ENCODE data around the gene ENO3. TPM values are rescaled to one million over a fixed set of nuclear protein-coding genes. Genes with fewer than 3 reads are reported as not detected.
A peak's percentile ranks its signal among the peaks of the same experiment; 100 is the strongest.

ENO3 gene
- total RNA-seq, 1 experiment from 2014 or later: 24.6 TPM

GRCh38 chr17:4972322-4972721 lies 21.4 kb downstream of the ENO3 start:
- intact Hi-C loops (cut with micrococcal nuclease): no loop called here
- ChIA-PET CTCF (no interaction called here), POLR2A (no interaction called here), RAD21 (ENCODE audit: low non-redundant PET in 1 of 2, low total read pairs in 2 of 2, uncharacterized antibody in 2 of 2, unreplicated experiment in 2 of 2) (no interaction called here)
- Histone ChIP-seq H3K27me3 (ENCODE audit: insufficient read depth, low read length) (no peaks in the 10 kb centered on the region), H4K20me1 (ENCODE audit: insufficient read depth) (no peaks in the 10 kb centered on the region), H3K4me1 (ENCODE audit: control insufficient read depth in 1 of 2, insufficient read depth in 2 of 2, low read length in 2 of 2) (peaks cover 14 to 20% of the 10 kb centered on the region in 2 experiments), H3K4me3 (replicated peaks in 1 of 2; ENCODE audit: low read depth in 1 of 2, low read length in 2 of 2) (no peak overlapping the region), H3K9me3 (ENCODE audit: control insufficient read depth in 1 of 2, insufficient read depth in 1 of 2, low read depth in 1 of 2, low read length in 2 of 2) (no peaks in the 10 kb centered on the region), H3K36me3 (ENCODE audit: control insufficient read depth in 1 of 2, insufficient read depth in 2 of 2, low read length in 2 of 2) (peaks cover 4 to 13% of the 10 kb centered on the region in 2 experiments; a peak in 2 of 4 replicates), H3K4me2 (ENCODE audit: low read length) (no peak overlapping the region), H3K9me2 (ENCODE audit: insufficient read depth) (no peaks in the 10 kb centered on the region), H3K79me2 (ENCODE audit: insufficient read depth, low read length) (peaks cover 5% of the 10 kb centered on the region; the same call in 1 of the 2 replicates), H3K27ac (ENCODE audit: low read depth, low read length) (no peak overlapping the region), H2AFZ (ENCODE audit: low read depth, low read length, poor library complexity, severe bottlenecking) (no peak overlapping the region), H3K9ac (ENCODE audit: low read length) (no peak overlapping the region)
- no peak for DNase-seq (ENCODE audit: low read depth, low spot score)
- no peak for TF ChIP-seq FOSL1 (IDR thresholded peaks at IDR 0.05; ENCODE audit: low read depth)
- peak; percentile 27 for TF ChIP-seq POLR2AphosphoS5 (IDR thresholded peaks at IDR 0.05; ENCODE audit: low read depth, low read length)
- no peak for TF ChIP-seq CTCF (IDR thresholded peaks at IDR 0.05 in 2 of 3, conservative IDR thresholded peaks at IDR 0.05 in 1 of 3; ENCODE audit: borderline replicate concordance in 1 of 3, insufficient read depth in 1 of 3, low read depth in 2 of 3, low read length in 2 of 3)
- no peak for ATAC-seq
- BruUV-seq (replicated peaks): no TSS peak

- no peak for ATAC-seq
- H3K79me2 ChIP-seq (ENCODE audit: insufficient read depth, low read length): peaks cover 5% of the 10 kb centered on the region; the same call in 1 of the 2 replicates
- intact Hi-C loops (cut with micrococcal nuclease): no loop called here
- no peak overlapping the region for H3K4me3 ChIP-seq (replicated peaks in 1 of 2; ENCODE audit: low read depth in 1 of 2, low read length in 2 of 2)
- no peaks in the 10 kb centered on the region for H3K9me2 ChIP-seq (ENCODE audit: insufficient read depth)
- H3K36me3 ChIP-seq (ENCODE audit: control insufficient read depth in 1 of 2, insufficient read depth in 2 of 2, low read length in 2 of 2): peaks cover 4 to 16% of the 10 kb centered on the region in 2 experiments; a peak in 2 of 4 replicates
- POLR2A ChIA-PET: no interaction called here
- no peak overlapping the region for H3K27ac ChIP-seq (ENCODE audit: low read depth, low read length)
- H3K27me3 ChIP-seq (ENCODE audit: insufficient read depth, low read length): no peaks in the 10 kb centered on the region
- H4K20me1 ChIP-seq (ENCODE audit: insufficient read depth): no peaks in the 10 kb centered on the region
- RAD21 ChIA-PET (ENCODE audit: low non-redundant PET in 1 of 2, low total read pairs in 2 of 2, uncharacterized antibody in 2 of 2, unreplicated experiment in 2 of 2): interaction anchor here in 1 of 2 experiments (0.6 kb wide), 1 partner anchor 25 kb away, joined by 4 read pairs; the partner anchor contains the start of gene KIF1C
- no peaks in the 10 kb centered on the region for H3K9me3 ChIP-seq (ENCODE audit: control insufficient read depth in 1 of 2, insufficient read depth in 1 of 2, low read depth in 1 of 2, low read length in 2 of 2)
- no peak for DNase-seq (ENCODE audit: low read depth, low spot score)
- peaks cover 14 to 20% of the 10 kb centered on the region in 2 experiments for H3K4me1 ChIP-seq (ENCODE audit: control insufficient read depth in 1 of 2, insufficient read depth in 2 of 2, low read length in 2 of 2)
- H2AFZ ChIP-seq (ENCODE audit: low read depth, low read length, poor library complexity, severe bottlenecking): no peak overlapping the region
- no peak overlapping the region for H3K9ac ChIP-seq (ENCODE audit: low read length)
- no TSS peak for BruUV-seq (replicated peaks)
- CTCF ChIA-PET: no interaction called here
- H3K4me2 ChIP-seq (ENCODE audit: low read length): no peak overlapping the region
- TF ChIP-seq RAD21 (IDR thresholded peaks at IDR 0.05; ENCODE audit: low read depth) (no peak), EZH2 (IDR thresholded peaks at IDR 0.05) (no peak), POLR2AphosphoS5 (IDR thresholded peaks at IDR 0.05; ENCODE audit: low read depth, low read length) (no peak), SP1 (IDR thresholded peaks at IDR 0.05; ENCODE audit: low read depth) (no peak), REST (IDR thresholded peaks at IDR 0.05; ENCODE audit: low read depth) (no peak), CBX3 (IDR thresholded peaks at IDR 0.05; ENCODE audit: low read depth) (no peak), ZFX (IDR thresholded peaks at IDR 0.05) (no peak), FOSL1 (IDR thresholded peaks at IDR 0.05; ENCODE audit: low read depth) (no peak), ATF3 (IDR thresholded peaks at IDR 0.05) (no peak), TCF7L2 (IDR thresholded peaks at IDR 0.05; ENCODE audit: borderline replicate concordance, extremely low read depth, insufficient read depth, insufficient read length) (no peak), YY1 (IDR thresholded peaks at IDR 0.05; ENCODE audit: extremely low read depth, insufficient replicate concordance, low read depth, low read length) (no peak), MAX (IDR thresholded peaks at IDR 0.05) (no peak)
Observed at GRCh38 chr17:4972752-4973151, 21.8 kb downstream of the ENO3 start.
